Upper lobe of right lung (tissue), 1 donor: ENCODE data around the gene KDM4C. TPM values are rescaled to one million over a fixed set of nuclear protein-coding genes. Genes with fewer than 3 reads are reported as not detected.
A peak's percentile ranks its signal among the peaks of the same experiment; 100 is the strongest.

Experiments used
- ATAC-seq: fragments of 200-7000 bp; cut with Tn5 transposase; one replicate; pipeline ENCODE4 v1.9.1; 2020; ENCODE audit warnings: mild to moderate bottlenecking, moderate library complexity
- DNase-seq: peaks from one replicate; pipeline ENCODE4 v3.0.0-alpha.2; 2020
- H3K27ac ChIP-seq: fragments of 200-600 bp; one replicate; pipeline ENCODE4 v1.8.0; 2022
- H3K27me3 ChIP-seq: fragments of 200-600 bp; one replicate; pipeline ENCODE4 v1.8.0; 2022; ENCODE audit warnings: mild to moderate bottlenecking
- H3K36me3 ChIP-seq: fragments of 200-600 bp; one replicate; pipeline ENCODE4 v1.8.0; 2022
- H3K4me1 ChIP-seq: fragments of 200-600 bp; one replicate; pipeline ENCODE4 v1.8.0; 2022
- H3K4me3 ChIP-seq: fragments of 200-600 bp; one replicate; pipeline ENCODE4 v1.8.0; 2022; ENCODE audit warnings: mild to moderate bottlenecking
- H3K9me3 ChIP-seq: fragments of 200-600 bp; one replicate; pipeline ENCODE4 v1.8.0; 2022
- intact Hi-C: fragments of 100-400 bp; cut with DNase I; formaldehyde crosslinking; loops from one replicate; pipeline ENCODE4 v1.11.0; 2022
- total RNA-seq: library from RNA; stranded (reverse); fragmentation: NEBNext Ultra II Directional; extraction: Animal tissue kit (Norgen Biotek cat#: 25700); gene quantifications from one replicate; pipeline ENCODE4 v1.2.1, GENCODE V29; 2021
- TF ChIP-seq, protein P1 (sequence below): fragments of 200-600 bp; IDR thresholded peaks from one replicate; pipeline ENCODE4 v1.8.0; 2022; ENCODE audit warnings: antibody characterized with exemption
- donor health status: DM: no; HTN: yes; CAD: no; lungs with severe emphysema.

KDM4C gene
- total RNA-seq, 1 donor from 2014 or later: 37.2 TPM

DNA sequence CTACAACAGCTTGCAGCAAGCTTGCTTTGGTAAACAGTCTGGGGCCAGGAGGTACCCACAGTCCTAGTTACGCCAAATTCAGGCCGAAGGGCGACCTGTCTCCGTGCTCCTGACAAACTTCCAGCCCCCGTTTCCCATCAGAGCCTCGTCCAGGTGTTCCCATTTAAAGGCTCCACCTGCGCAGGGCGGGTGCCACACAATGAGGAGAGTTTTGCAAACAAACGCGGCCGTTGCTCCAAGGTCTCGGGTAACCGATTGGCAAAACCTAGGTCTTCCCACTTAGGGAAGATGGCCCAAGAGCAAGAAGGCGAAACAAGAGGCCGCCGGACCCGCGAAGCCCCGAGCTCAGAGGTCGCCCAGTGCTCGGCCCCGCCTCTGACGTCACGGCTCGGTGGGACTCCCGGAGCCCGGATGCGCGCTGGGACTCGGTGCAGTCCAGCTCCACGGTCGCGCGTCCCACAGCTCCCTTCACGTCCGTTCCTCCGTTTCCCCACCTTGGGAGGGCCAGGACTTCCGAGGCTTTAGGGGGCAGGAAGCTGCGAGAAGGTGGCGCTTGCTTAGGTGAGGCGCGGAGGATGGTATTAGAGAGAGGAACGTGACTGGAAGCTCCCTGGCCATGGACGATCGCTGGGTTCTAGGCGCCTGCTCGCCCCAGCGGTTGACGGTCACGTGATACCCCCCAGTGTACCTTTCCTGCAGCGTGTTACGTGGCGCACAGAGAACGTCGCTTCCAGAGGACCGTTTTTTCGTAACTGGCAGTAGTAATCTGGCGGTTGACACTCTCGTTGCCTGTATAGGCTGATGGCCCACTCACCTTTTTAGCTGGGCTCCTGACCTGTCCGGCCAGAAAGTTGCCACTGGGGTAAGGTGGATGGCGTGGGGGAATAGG is 41.8 kb upstream of the KDM4C start:
- Histone ChIP-seq H3K36me3 (no peaks in the 10 kb centered on the region), H3K27ac (peak overlapping the region; percentile 58), H3K4me1 (no peaks in the 10 kb centered on the region), H3K4me3 (peak overlapping the region; percentile 52), H3K9me3 (no peaks in the 10 kb centered on the region), H3K27me3 (no peaks in the 10 kb centered on the region)
- ATAC-seq (peak; percentile 94), DNase-seq (peak; percentile 90)
- intact Hi-C loops: no loop called here
- TF ChIP-seq, protein P1, sequence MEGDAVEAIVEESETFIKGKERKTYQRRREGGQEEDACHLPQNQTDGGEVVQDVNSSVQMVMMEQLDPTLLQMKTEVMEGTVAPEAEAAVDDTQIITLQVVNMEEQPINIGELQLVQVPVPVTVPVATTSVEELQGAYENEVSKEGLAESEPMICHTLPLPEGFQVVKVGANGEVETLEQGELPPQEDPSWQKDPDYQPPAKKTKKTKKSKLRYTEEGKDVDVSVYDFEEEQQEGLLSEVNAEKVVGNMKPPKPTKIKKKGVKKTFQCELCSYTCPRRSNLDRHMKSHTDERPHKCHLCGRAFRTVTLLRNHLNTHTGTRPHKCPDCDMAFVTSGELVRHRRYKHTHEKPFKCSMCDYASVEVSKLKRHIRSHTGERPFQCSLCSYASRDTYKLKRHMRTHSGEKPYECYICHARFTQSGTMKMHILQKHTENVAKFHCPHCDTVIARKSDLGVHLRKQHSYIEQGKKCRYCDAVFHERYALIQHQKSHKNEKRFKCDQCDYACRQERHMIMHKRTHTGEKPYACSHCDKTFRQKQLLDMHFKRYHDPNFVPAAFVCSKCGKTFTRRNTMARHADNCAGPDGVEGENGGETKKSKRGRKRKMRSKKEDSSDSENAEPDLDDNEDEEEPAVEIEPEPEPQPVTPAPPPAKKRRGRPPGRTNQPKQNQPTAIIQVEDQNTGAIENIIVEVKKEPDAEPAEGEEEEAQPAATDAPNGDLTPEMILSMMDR: no peak

DNA sequence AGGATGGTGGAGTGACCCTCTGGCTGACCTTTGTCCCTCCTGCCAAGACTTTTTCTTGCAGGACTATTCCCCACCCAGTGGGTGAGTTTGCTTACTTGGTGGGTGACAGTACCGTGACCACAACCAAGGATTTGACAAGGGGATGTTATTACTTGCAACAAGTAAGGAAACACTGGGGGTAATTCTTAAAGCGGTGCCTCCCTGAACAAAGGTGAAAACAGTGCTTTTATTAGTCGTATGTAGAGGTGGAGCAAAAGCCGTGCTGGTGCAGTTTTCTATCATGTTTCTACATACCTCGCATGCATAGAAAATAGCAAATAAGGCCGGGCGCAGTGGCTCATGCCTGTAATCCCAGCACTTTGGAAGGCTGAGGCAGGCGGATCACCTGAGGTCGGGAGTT is 41.0 kb upstream of the KDM4C start:
- Histone ChIP-seq H3K4me1 (no peaks in the 10 kb centered on the region), H3K27ac (peak overlapping the region; percentile 58), H3K36me3 (no peaks in the 10 kb centered on the region), H3K4me3 (peak overlapping the region; percentile 52), H3K27me3 (no peaks in the 10 kb centered on the region), H3K9me3 (no peaks in the 10 kb centered on the region)
- DNase-seq (no peak), ATAC-seq (no peak)
- intact Hi-C loops: no loop called here
- TF ChIP-seq, protein P1: no peak

GRCh38 chr9:6723881-6724420 is 33.8 kb upstream of the KDM4C start:
- intact Hi-C loops: no loop called here
- TF ChIP-seq, protein P1: no peak
- H3K27me3 ChIP-seq: no peaks in the 10 kb centered on the region
- ATAC-seq (no peak), DNase-seq (no peak)
- no peak overlapping the region for H3K27ac ChIP-seq
- no peaks in the 10 kb centered on the region for H3K9me3 ChIP-seq
- no peak overlapping the region for H3K4me3 ChIP-seq
- H3K4me1 ChIP-seq: no peaks in the 10 kb centered on the region
- no peaks in the 10 kb centered on the region for H3K36me3 ChIP-seq

DNA sequence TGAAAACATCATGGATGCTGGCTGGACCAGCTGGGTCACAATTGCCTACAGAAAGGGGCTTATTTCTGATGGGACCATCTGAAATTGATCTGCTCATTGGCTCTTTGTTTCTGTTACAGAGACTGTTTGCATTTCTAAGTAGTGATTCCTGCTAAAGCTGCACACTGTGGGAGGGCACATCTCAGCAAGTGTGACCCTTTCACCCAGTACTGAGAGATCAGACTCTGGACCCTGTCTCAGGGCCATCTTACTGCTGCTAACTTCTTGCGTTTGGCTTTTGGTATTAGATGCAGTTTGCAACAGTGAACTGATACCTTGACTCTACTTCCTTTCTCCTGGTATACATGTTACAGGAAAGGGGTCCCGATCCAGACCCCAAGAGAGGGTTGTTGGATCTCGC is 24.5 kb upstream of the KDM4C start:
- DNase-seq: peak; percentile 9
- H3K27ac ChIP-seq: no peak overlapping the region
- H3K4me1 ChIP-seq: no peaks in the 10 kb centered on the region
- no peaks in the 10 kb centered on the region for H3K9me3 ChIP-seq
- H3K36me3 ChIP-seq: no peaks in the 10 kb centered on the region
- H3K27me3 ChIP-seq: no peaks in the 10 kb centered on the region
- intact Hi-C loops: no loop called here
- no peak for ATAC-seq
- no peak overlapping the region for H3K4me3 ChIP-seq
- TF ChIP-seq, protein P1: no peak

DNA sequence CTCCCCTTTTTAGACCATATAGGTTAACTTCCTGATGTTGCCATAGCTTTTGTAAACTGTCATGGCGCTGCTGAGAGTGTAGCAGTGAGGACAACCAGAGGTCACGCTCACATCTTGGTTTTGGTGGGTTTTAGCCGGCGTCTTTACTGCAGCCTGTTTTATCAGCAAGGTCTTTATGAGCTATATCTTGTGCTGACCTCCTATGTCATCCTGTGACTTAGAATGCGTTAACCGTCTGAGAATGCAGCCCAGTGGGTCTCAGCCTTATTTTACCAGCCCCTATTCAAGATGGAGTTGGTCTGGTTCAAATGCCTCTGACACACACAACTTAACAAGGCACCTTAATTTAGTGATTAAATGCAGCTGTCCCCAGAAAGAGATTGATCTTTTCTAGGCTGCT is 23.9 kb upstream of the KDM4C start:
- no peaks in the 10 kb centered on the region for H3K4me1 ChIP-seq
- H3K27me3 ChIP-seq: no peaks in the 10 kb centered on the region
- no peaks in the 10 kb centered on the region for H3K9me3 ChIP-seq
- intact Hi-C loops: no loop called here
- TF ChIP-seq, protein P1: no peak
- H3K27ac ChIP-seq: no peak overlapping the region
- no peaks in the 10 kb centered on the region for H3K36me3 ChIP-seq
- DNase-seq (peak; percentile 3), ATAC-seq (no peak)
- H3K4me3 ChIP-seq: no peak overlapping the region
